HepG2 (cell line): ENCODE results near the gene CENPVL1. TPM values are rescaled to one million over a fixed set of nuclear protein-coding genes. Genes with fewer than 3 reads are reported as not detected.

Experiments used
- ATM ChIP-seq: fragments of 450-650 bp; IDR thresholded peaks from 2 replicates; pipeline ENCODE4 v1.7.1; 2017; ENCODE audit warnings: mild to moderate bottlenecking, borderline replicate concordance
- EP300 ChIP-seq, 3 experiments: sonication (generic) in 1 of 3; formaldehyde crosslinking in 1 of 3; IDR thresholded peaks; 2 replicates each; pipeline versions ENCODE4 v1.5.1 to v1.6.1; 2011 to 2020; ENCODE audit warnings: low read depth in 2 of 3, low read length in 2 of 3, borderline replicate concordance in 1 of 3, improper control_type of control experiment in 1 of 3, mild to moderate bottlenecking in 1 of 3, missing genetic modification reagents in 1 of 3, moderate library complexity in 1 of 3
- MLLT10 ChIP-seq: sonication (generic); formaldehyde crosslinking; IDR thresholded peaks from 2 replicates; pipeline ENCODE4 v1.4.0; 2020; ENCODE audit warnings: missing genetic modification reagents
- MYNN ChIP-seq: sonication (generic); formaldehyde crosslinking; IDR thresholded peaks from 2 replicates; pipeline ENCODE4 v1.4.0; 2020; ENCODE audit warnings: mild to moderate bottlenecking, low read depth, missing genetic modification reagents
- REST ChIP-seq, 2 experiments: IDR thresholded peaks; 2 replicates each; pipeline ENCODE4 v1.6.1; 2011 to 2012; ENCODE audit warnings: low read length in 2 of 2, borderline replicate concordance in 1 of 2, low read depth in 1 of 2, mild to moderate bottlenecking in 1 of 2, moderate library complexity in 1 of 2
- ZFP1 ChIP-seq: IDR thresholded peaks from 2 replicates; pipeline ENCODE4 v1.6.1; 2016
- ZNF441 ChIP-seq: sonication (generic); formaldehyde crosslinking; IDR thresholded peaks from 2 replicates; pipeline ENCODE4 v1.7.0; 2021; ENCODE audit warnings: missing genetic modification reagents, borderline replicate concordance
- ZNF501 ChIP-seq: sonication (generic); formaldehyde crosslinking; IDR thresholded peaks from 2 replicates; pipeline ENCODE4 v1.5.1; 2020; ENCODE audit warnings: mild to moderate bottlenecking, moderate library complexity, missing genetic modification reagents
- ZNF512 ChIP-seq: sonication (generic); formaldehyde crosslinking; IDR thresholded peaks from 2 replicates; pipeline ENCODE4 v1.4.0; 2020; ENCODE audit warnings: mild to moderate bottlenecking, missing genetic modification reagents
- ZNF639 ChIP-seq: conservative IDR thresholded peaks from 2 replicates; pipeline ENCODE4 v1.6.1; 2018; ENCODE audit warnings: missing genetic modification reagents
- polyA plus RNA-seq, 8 experiments: library from polyadenylated mRNA; depleted of rRNA in 3 of 8; stranded (reverse) in 7 of 8; unstranded in 1 of 8; fragments of >200 nt; fragmentation: Illumina TruSeq in 4 of 8; extraction: Trizol in 4 of 8; gene quantifications; 2 replicates each; pipeline versions ENCODE4 v1.2.1 to v1.2.3, GENCODE V29; 2011 to 2016; ENCODE audit warnings: low read depth in 4 of 8, missing spikeins in 1 of 8, mixed read lengths in 1 of 8; ENCODE audit not compliant: insufficient read depth in 1 of 8
- total RNA-seq, 5 experiments: library from RNA; depleted of rRNA; stranded (reverse); fragments of >200 nt; fragmentation: Illumina TruSeq; extraction: Trizol; gene quantifications; 2 replicates each; pipeline ENCODE4 v1.2.3, GENCODE V29; 2016; ENCODE audit warnings: low read depth in 1 of 5
- TF ChIP-seq, protein P1 (sequence below): IDR thresholded peaks from 2 replicates; pipeline ENCODE4 v1.6.1; 2016; ENCODE audit warnings: low read depth
- TF ChIP-seq, protein P2 (sequence below): sonication (generic); formaldehyde crosslinking; IDR thresholded peaks from 2 replicates; pipeline ENCODE4 v1.4.0; 2020; ENCODE audit warnings: mild to moderate bottlenecking, missing genetic modification reagents, borderline replicate concordance

CENPVL1 gene
- total and polyA plus RNA-seq, 2 of the 13 experiments (the other 11 are each of a cell fraction or from before 2014, with no cell fraction given): not detected

DNA sequence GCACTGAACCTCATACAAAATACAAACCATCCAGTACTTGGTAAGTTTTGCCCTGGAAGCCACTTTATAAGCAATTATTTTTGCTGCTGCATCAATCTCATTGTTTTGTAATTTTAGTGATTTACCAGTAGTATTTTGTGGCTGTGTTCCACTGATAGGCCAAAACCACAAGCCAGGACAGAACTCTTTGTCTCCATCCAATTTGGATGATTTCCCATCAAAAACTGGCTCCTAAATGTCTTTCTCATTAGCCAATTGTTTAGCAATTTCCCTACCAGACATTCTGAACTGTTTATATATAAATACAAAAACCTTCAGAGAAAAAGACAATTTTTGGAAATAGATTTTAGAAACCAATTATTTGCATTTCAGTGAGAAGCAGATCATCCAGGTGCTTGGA is 37.4 kb downstream of the CENPVL1 start (continued):
- TF ChIP-seq EP300 (IDR thresholded peaks at IDR 0.05; ENCODE audit: low read depth in 2 of 2, low read length in 2 of 2): no peak
- no peak for TF ChIP-seq EP300 (CRISPR knock-in tag; IDR thresholded peaks at IDR 0.05; ENCODE audit: borderline replicate concordance)
- TF ChIP-seq MLLT10 (CRISPR knock-in tag): no peak
- TF ChIP-seq, protein P1, sequence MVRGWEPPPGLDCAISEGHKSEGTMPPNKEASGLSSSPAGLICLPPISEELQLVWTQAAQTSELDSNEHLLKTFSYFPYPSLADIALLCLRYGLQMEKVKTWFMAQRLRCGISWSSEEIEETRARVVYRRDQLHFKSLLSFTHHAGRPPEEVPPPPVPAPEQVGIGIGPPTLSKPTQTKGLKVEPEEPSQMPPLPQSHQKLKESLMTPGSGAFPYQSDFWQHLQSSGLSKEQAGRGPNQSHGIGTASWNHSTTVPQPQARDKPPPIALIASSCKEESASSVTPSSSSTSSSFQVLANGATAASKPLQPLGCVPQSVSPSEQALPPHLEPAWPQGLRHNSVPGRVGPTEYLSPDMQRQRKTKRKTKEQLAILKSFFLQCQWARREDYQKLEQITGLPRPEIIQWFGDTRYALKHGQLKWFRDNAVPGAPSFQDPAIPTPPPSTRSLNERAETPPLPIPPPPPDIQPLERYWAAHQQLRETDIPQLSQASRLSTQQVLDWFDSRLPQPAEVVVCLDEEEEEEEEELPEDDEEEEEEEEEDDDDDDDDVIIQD (CRISPR knock-in tag): no peak
- TF ChIP-seq ZNF512 (CRISPR knock-in tag): no peak
- TF ChIP-seq, protein P2, sequence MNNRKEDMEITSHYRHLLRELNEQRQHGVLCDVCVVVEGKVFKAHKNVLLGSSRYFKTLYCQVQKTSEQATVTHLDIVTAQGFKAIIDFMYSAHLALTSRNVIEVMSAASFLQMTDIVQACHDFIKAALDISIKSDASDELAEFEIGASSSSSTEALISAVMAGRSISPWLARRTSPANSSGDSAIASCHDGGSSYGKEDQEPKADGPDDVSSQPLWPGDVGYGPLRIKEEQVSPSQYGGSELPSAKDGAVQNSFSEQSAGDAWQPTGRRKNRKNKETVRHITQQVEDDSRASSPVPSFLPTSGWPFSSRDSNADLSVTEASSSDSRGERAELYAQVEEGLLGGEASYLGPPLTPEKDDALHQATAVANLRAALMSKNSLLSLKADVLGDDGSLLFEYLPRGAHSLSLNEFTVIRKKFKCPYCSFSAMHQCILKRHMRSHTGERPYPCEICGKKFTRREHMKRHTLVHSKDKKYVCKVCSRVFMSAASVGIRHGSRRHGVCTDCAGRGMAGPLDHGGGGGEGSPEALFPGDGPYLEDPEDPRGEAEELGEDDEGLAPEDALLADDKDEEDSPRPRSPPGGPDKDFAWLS (CRISPR knock-in tag): no peak
- TF ChIP-seq MYNN (CRISPR knock-in tag): no peak
- no peak for TF ChIP-seq ZNF501 (CRISPR knock-in tag)
- TF ChIP-seq REST (IDR thresholded peaks at IDR 0.05; ENCODE audit: borderline replicate concordance in 1 of 2, low read depth in 1 of 2, low read length in 2 of 2): no peak
- TF ChIP-seq ZNF441 (CRISPR knock-in tag): no peak
- TF ChIP-seq ZFP1 (CRISPR knock-in tag): no peak
- no peak for TF ChIP-seq ATM
- TF ChIP-seq ZNF639 (CRISPR knock-in tag): no peak
- TF ChIP-seq, all 625 proteins: peak for 0
